Measurements from ENCODE around the gene WDFY4.

DNA sequence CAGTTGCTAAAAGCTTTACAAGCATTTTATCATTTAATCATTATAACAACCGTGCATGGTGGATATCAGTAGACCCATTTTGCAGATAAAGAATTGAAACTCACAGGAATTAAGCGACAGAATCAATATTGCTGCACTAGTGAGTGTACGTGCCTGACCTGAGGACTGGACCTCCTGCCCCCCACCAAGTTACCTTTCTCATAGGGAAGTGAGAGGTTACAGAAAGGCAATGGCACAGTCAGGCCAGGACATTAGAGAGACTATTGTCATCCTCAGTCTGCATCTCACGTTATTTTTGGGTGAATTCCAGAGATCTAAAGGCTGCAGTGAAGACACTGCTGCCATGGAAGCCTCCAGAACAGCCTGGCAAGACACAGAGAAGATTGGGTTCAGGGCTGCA lies 80.9 kb downstream of the WDFY4 start:
- no peak for TF ChIP-seq POLR2A (IDR thresholded peaks at IDR 0.05)
- TF ChIP-seq, protein P1, sequence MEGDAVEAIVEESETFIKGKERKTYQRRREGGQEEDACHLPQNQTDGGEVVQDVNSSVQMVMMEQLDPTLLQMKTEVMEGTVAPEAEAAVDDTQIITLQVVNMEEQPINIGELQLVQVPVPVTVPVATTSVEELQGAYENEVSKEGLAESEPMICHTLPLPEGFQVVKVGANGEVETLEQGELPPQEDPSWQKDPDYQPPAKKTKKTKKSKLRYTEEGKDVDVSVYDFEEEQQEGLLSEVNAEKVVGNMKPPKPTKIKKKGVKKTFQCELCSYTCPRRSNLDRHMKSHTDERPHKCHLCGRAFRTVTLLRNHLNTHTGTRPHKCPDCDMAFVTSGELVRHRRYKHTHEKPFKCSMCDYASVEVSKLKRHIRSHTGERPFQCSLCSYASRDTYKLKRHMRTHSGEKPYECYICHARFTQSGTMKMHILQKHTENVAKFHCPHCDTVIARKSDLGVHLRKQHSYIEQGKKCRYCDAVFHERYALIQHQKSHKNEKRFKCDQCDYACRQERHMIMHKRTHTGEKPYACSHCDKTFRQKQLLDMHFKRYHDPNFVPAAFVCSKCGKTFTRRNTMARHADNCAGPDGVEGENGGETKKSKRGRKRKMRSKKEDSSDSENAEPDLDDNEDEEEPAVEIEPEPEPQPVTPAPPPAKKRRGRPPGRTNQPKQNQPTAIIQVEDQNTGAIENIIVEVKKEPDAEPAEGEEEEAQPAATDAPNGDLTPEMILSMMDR (IDR thresholded peaks at IDR 0.05), result no peak
- TF ChIP-seq POLR2AphosphoS5 (IDR thresholded peaks at IDR 0.05), result no peak
- no peak for TF ChIP-seq EP300 (IDR thresholded peaks at IDR 0.05)
